GM06990 (cell line): Measurements from ENCODE around the gene TMEM52B.

Experiments
- DNase-seq: peaks from one replicate; pipeline ENCODE4 v3.0.0-alpha.2; 2011; ENCODE audit not compliant: insufficient read length; ENCODE audit errors: extremely low read depth
- H3K27me3 ChIP-seq: replicated peaks from 2 replicates; pipeline ENCODE4 v1.6.0; 2011; ENCODE audit warnings: low read length; ENCODE audit not compliant: control insufficient read depth, insufficient read depth
- H3K36me3 ChIP-seq: 2 replicates; pipeline ENCODE4 v1.5.1; 2011; ENCODE audit warnings: low read length; ENCODE audit not compliant: control insufficient read depth, insufficient read depth
- H3K4me3 ChIP-seq: replicated peaks from 2 replicates; pipeline ENCODE4 v1.5.1; 2011; ENCODE audit warnings: low read depth, mild to moderate bottlenecking, control low read depth, low read length
- TF ChIP-seq, protein P1 (sequence below): IDR thresholded peaks from 2 replicates; pipeline ENCODE4 v1.5.1; 2011; ENCODE audit warnings: low read length, control low read depth, mild to moderate bottlenecking, inconsistent platforms; ENCODE audit not compliant: insufficient read depth, poor library complexity, severe bottlenecking

TMEM52B gene

DNA sequence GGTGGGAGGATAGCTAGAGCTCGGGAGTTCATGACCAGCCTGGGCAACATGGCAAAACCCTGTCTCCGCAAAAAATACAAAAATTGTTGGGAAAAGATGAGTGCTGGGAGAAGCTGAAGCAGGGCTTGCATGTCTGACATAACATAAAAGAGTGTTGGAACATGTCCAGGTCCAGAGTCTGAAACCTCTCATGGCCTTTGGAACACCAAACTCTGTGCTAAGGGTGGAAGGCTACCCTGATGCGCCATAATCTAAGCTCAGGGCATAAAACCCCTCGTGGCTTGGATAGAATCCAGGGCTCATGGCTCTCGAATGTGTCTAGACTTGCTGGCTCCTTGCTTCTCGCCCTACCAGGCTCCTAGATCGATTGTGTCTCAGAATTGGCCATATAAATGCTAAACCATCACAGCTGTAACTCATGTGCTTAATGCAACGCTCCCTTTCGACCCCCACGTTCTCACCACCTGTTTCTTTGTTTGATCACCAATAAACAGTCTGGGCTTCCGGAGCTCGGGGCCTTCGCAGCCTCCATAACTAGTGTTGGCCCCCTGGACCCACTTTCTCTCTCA lies 42.1 kb upstream of the TMEM52B start:
- no peaks in the 10 kb centered on the region for H3K36me3 ChIP-seq
- H3K27me3 ChIP-seq: no peaks in the 10 kb centered on the region
- TF ChIP-seq, protein P1, sequence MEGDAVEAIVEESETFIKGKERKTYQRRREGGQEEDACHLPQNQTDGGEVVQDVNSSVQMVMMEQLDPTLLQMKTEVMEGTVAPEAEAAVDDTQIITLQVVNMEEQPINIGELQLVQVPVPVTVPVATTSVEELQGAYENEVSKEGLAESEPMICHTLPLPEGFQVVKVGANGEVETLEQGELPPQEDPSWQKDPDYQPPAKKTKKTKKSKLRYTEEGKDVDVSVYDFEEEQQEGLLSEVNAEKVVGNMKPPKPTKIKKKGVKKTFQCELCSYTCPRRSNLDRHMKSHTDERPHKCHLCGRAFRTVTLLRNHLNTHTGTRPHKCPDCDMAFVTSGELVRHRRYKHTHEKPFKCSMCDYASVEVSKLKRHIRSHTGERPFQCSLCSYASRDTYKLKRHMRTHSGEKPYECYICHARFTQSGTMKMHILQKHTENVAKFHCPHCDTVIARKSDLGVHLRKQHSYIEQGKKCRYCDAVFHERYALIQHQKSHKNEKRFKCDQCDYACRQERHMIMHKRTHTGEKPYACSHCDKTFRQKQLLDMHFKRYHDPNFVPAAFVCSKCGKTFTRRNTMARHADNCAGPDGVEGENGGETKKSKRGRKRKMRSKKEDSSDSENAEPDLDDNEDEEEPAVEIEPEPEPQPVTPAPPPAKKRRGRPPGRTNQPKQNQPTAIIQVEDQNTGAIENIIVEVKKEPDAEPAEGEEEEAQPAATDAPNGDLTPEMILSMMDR: no peak
- no peak for DNase-seq
- H3K4me3 ChIP-seq: no peak overlapping the region

DNA sequence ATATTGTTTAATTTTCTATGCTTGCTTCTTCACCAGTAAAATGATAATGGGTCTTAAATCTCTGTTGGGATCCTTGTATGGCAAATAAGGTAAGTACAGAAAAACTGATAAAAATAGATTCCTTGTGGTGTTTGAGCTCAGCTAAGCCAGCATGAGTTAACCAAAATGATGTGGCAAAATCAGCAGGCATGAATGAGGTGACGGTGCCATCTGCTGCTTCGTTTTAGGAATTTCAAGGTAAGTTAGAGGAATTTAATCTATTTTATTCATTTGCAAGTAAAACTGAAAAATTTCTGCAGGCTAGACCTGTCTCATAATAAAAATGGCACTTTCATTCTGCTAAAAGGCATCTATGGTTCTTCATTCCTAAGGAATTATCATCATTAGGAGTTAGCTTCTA lies 38.8 kb upstream of the TMEM52B start:
- Histone ChIP-seq H3K4me3 (no peak overlapping the region), H3K36me3 (no peaks in the 10 kb centered on the region), H3K27me3 (no peaks in the 10 kb centered on the region)
- peak; percentile 29 for DNase-seq
- TF ChIP-seq, protein P1: peak; percentile 50

DNA sequence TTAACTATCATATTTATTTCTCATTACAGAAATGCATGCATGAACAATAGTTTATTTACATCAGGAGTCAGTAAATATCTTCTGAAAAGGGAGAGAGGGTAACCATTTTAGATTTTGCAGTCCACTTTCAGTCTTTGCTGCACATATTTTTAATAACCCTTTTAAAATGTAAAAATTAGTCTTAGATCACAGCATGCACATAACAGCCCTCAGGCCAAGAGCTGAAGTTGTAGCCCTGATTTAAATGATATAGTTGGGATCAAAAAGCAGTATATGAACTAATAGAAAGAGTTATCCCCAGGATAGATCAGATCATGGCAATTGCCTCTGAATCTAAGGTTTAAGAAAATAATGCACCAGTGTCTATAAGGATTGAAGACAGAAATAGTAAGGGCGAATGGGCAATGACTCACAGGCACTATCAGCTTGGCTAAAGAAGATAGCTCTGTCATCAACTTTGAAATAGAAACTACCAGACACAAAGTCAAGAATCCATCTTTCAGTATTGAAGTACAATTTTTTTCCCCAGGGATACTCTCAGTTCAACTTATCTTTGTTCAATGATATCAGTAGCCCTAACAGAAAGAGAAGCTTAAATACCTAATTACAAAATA lies 35.7 kb upstream of the TMEM52B start:
- TF ChIP-seq, protein P1: no peak
- Histone ChIP-seq H3K36me3 (no peaks in the 10 kb centered on the region), H3K4me3 (no peak overlapping the region), H3K27me3 (no peaks in the 10 kb centered on the region)
- DNase-seq: no peak

DNA sequence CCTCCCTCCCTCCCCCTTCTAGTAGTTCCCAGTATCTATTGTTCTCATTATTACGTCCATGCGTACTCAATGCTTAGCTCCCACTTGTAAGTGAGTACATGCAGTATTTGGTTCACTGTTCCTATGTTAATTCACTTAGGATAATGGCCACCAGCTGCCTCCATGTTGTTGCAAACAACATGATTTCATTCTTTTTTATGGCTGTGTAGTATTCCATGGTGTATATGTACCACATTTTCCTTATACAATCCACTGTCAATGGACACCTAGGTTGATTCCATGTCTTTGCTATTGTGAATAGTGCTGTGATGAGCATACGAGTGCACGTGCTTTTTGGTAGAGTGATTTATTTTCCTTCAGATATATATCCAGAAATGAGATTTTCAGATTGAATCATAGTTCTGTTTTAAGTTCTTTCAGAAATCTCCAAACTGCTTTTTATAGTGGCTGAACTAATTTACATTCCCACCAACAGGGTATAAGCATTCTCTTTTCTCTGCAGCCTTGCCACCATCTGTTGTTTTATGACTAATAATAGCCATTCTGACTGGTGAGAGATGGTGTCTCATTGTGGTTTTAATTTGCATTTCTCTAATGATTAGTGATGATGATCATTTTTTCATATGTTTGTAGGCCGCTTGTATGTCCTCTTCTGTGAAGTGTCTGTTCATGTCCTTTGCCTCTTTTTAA lies 31.0 kb upstream of the TMEM52B start:
- no peak for DNase-seq
- H3K27me3 ChIP-seq: no peaks in the 10 kb centered on the region
- no peak overlapping the region for H3K4me3 ChIP-seq
- H3K36me3 ChIP-seq: no peaks in the 10 kb centered on the region
- TF ChIP-seq, protein P1: no peak

DNA sequence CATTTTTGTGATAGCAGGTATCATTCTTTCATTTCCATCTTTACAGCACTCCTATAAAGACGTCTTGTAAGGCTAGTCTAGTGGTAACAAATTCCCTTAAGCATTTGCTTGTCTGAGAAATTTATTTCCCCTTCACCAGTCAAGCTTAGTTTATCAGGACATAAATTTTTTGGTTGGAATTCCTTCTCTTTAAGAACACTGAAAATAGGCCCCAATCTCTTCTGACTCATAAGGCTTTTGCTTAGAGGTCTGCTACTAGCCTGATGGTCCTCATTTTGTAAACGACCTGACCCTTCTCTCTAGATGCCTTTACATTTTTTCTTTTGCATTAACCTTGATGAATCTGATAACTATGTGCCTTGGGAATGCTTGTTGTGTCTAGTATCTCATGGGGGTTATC lies 27.2 kb upstream of the TMEM52B start:
- Histone ChIP-seq H3K36me3 (no peaks in the 10 kb centered on the region), H3K4me3 (no peak overlapping the region), H3K27me3 (no peaks in the 10 kb centered on the region; the same call in 1 of the 2 replicates)
- DNase-seq: no peak
- TF ChIP-seq, protein P1: no peak
